ENCODE results near the gene KLRC4.
"Not testable (repeated sequence)": the region's sequence is repeated elsewhere in the genome, so short reads cannot be mapped to it uniquely, and the experiment has no call there.

DNA sequence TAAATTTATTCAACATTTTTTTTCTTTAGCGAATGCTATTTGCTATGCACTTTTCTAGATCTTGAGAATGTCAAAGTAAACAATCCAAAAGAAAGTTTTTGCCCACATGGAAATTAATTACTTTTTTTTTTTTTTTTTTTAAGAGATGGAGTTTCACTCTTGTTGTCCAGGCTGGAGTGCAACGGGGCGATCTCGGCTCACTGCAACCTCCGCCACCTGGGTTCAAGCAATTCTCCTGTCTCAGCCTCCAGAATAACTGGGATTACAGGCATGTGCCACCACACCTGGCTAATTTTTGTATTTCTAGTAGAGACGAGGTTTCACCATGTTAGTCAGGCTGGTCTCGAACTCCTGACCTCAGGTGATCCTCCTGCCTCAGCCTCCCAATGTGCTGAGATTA lies 18.6 kb downstream of the KLRC4 start:
- TF ChIP-seq, protein P1, sequence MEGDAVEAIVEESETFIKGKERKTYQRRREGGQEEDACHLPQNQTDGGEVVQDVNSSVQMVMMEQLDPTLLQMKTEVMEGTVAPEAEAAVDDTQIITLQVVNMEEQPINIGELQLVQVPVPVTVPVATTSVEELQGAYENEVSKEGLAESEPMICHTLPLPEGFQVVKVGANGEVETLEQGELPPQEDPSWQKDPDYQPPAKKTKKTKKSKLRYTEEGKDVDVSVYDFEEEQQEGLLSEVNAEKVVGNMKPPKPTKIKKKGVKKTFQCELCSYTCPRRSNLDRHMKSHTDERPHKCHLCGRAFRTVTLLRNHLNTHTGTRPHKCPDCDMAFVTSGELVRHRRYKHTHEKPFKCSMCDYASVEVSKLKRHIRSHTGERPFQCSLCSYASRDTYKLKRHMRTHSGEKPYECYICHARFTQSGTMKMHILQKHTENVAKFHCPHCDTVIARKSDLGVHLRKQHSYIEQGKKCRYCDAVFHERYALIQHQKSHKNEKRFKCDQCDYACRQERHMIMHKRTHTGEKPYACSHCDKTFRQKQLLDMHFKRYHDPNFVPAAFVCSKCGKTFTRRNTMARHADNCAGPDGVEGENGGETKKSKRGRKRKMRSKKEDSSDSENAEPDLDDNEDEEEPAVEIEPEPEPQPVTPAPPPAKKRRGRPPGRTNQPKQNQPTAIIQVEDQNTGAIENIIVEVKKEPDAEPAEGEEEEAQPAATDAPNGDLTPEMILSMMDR (IDR thresholded peaks at IDR 0.05) = not testable (repeated sequence)
- TF ChIP-seq POLR2AphosphoS5 (IDR thresholded peaks at IDR 0.05) = not testable (repeated sequence)
